ENCODE results near the gene TRIM14. TPM values are rescaled to one million over a fixed set of nuclear protein-coding genes. Genes with fewer than 3 reads are reported as not detected.
A peak's percentile ranks its signal among the peaks of the same experiment; 100 is the strongest.

TRIM14 gene
- total and polyA plus RNA-seq, 10 of the 15 experiments (the other 5 are each of a cell fraction or from before 2014, with no cell fraction given): 8.6 to 53.3 (median 35.7) TPM

GRCh38 chr9:98034593-98035546, 84.2 kb downstream of the TRIM14 start (continued):
- no peak for TF ChIP-seq SIX5 (IDR thresholded peaks at IDR 0.05; ENCODE audit: low read depth, low read length, severe bottlenecking)
- TF ChIP-seq MAX (IDR thresholded peaks at IDR 0.05; ENCODE audit: low read depth, low read length): no peak
- no peak for TF ChIP-seq ASH2L (IDR thresholded peaks at IDR 0.05; ENCODE audit: borderline replicate concordance, low read depth)
- peak; percentile 78; the same call in 1 of the 2 replicates for TF ChIP-seq TCF12 (IDR thresholded peaks at IDR 0.05; ENCODE audit: low read depth, low read length)
- no peak for TF ChIP-seq NFYB (IDR thresholded peaks at IDR 0.05; ENCODE audit: insufficient read depth, low read depth, low read length)
- TF ChIP-seq, protein P1, sequence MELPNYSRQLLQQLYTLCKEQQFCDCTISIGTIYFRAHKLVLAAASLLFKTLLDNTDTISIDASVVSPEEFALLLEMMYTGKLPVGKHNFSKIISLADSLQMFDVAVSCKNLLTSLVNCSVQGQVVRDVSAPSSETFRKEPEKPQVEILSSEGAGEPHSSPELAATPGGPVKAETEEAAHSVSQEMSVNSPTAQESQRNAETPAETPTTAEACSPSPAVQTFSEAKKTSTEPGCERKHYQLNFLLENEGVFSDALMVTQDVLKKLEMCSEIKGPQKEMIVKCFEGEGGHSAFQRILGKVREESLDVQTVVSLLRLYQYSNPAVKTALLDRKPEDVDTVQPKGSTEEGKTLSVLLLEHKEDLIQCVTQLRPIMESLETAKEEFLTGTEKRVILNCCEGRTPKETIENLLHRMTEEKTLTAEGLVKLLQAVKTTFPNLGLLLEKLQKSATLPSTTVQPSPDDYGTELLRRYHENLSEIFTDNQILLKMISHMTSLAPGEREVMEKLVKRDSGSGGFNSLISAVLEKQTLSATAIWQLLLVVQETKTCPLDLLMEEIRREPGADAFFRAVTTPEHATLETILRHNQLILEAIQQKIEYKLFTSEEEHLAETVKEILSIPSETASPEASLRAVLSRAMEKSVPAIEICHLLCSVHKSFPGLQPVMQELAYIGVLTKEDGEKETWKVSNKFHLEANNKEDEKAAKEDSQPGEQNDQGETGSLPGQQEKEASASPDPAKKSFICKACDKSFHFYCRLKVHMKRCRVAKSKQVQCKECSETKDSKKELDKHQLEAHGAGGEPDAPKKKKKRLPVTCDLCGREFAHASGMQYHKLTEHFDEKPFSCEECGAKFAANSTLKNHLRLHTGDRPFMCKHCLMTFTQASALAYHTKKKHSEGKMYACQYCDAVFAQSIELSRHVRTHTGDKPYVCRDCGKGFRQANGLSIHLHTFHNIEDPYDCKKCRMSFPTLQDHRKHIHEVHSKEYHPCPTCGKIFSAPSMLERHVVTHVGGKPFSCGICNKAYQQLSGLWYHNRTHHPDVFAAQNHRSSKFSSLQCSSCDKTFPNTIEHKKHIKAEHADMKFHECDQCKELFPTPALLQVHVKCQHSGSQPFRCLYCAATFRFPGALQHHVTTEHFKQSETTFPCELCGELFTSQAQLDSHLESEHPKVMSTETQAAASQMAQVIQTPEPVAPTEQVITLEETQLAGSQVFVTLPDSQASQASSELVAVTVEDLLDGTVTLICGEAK (IDR thresholded peaks at IDR 0.05; ENCODE audit: borderline replicate concordance): no peak
- no peak; the same call in 1 of the 2 replicates for TF ChIP-seq HCFC1 (IDR thresholded peaks at IDR 0.05; ENCODE audit: low read length)
- TF ChIP-seq JUNB (IDR thresholded peaks at IDR 0.05): no peak
- no peak for TF ChIP-seq NFIC (IDR thresholded peaks at IDR 0.05; ENCODE audit: low read depth, low read length)
- TF ChIP-seq PBX3 (IDR thresholded peaks at IDR 0.05; ENCODE audit: insufficient replicate concordance, low read depth, low read length): no peak
- no peak for TF ChIP-seq TARDBP (IDR thresholded peaks at IDR 0.05; ENCODE audit: borderline replicate concordance)
- TF ChIP-seq, protein P2, sequence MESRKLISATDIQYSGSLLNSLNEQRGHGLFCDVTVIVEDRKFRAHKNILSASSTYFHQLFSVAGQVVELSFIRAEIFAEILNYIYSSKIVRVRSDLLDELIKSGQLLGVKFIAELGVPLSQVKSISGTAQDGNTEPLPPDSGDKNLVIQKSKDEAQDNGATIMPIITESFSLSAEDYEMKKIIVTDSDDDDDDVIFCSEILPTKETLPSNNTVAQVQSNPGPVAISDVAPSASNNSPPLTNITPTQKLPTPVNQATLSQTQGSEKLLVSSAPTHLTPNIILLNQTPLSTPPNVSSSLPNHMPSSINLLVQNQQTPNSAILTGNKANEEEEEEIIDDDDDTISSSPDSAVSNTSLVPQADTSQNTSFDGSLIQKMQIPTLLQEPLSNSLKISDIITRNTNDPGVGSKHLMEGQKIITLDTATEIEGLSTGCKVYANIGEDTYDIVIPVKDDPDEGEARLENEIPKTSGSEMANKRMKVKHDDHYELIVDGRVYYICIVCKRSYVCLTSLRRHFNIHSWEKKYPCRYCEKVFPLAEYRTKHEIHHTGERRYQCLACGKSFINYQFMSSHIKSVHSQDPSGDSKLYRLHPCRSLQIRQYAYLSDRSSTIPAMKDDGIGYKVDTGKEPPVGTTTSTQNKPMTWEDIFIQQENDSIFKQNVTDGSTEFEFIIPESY (IDR thresholded peaks at IDR 0.05): peak; percentile 59; the same call in 1 of the 2 replicates
- TF ChIP-seq EED (IDR thresholded peaks at IDR 0.05; ENCODE audit: low read depth): 0 out of 2 replicates have a peak, but pooled peaks have one; percentile 16
- no peak for TF ChIP-seq RUNX3 (IDR thresholded peaks at IDR 0.05; ENCODE audit: low read length)
- TF ChIP-seq LARP7 (IDR thresholded peaks at IDR 0.05): 0 out of 2 replicates have a peak, but pooled peaks have one; percentile 26
- TF ChIP-seq, protein P3, sequence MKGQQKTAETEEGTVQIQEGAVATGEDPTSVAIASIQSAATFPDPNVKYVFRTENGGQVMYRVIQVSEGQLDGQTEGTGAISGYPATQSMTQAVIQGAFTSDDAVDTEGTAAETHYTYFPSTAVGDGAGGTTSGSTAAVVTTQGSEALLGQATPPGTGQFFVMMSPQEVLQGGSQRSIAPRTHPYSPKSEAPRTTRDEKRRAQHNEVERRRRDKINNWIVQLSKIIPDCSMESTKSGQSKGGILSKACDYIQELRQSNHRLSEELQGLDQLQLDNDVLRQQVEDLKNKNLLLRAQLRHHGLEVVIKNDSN (IDR thresholded peaks at IDR 0.05; ENCODE audit: borderline replicate concordance, extremely low read length, insufficient read depth, low read depth, low read length): no peak
- TF ChIP-seq FOXM1 (IDR thresholded peaks at IDR 0.05; ENCODE audit: low read depth, low read length): 0 out of 2 replicates have a peak, but pooled peaks have one; percentile 27
- TF ChIP-seq POLR2AphosphoS5 (IDR thresholded peaks at IDR 0.05; ENCODE audit: low read length): 0 out of 2 replicates have a peak, but pooled peaks have one; percentile 19
- no peak for TF ChIP-seq POLR2AphosphoS2 (IDR thresholded peaks at IDR 0.05; ENCODE audit: low read depth, low read length)
- TF ChIP-seq CREM (IDR thresholded peaks at IDR 0.05; ENCODE audit: low read depth): no peak
- no peak for TF ChIP-seq KLF5 (IDR thresholded peaks at IDR 0.05; ENCODE audit: partially characterized antibody)
